OCI-LY3 (cell line): Measurements from ENCODE around the gene DNASE1L3.

ENCODE experiments used
- H2AFZ ChIP-seq: fragments of 200-600, 300-600 bp; shearing (Covaris generic); 2 replicates; pipeline ENCODE4 v1.6.0; 2014; ENCODE audit warnings: antibody characterized with exemption, low read depth, low read length
- H3K27ac ChIP-seq: fragments of 200-600, 300-600 bp; sonication (generic); 2 replicates; pipeline ENCODE4 v1.5.1; 2014; ENCODE audit warnings: mild to moderate bottlenecking, low read length, moderate library complexity, mixed read lengths
- H3K27me3 ChIP-seq: fragments of 200-600, 300-600 bp; sonication (generic); 2 replicates; pipeline ENCODE4 v1.6.1; 2014; ENCODE audit warnings: low read depth, low read length, mixed read lengths
- H3K36me3 ChIP-seq: fragments of 200-600, 300-600 bp; sonication (generic); replicated peaks from 2 replicates; pipeline ENCODE3; 2014; ENCODE audit warnings: low read depth, low read length, mixed read lengths
- H3K4me1 ChIP-seq: fragments of 300-600, 200-600 bp; sonication (generic); 2 replicates; pipeline ENCODE4 v1.6.1; 2014; ENCODE audit warnings: low read length, mixed read lengths
- H3K4me2 ChIP-seq: fragments of 200-600, 300-600 bp; sonication (generic); 2 replicates; pipeline ENCODE4 v1.6.1; 2014; ENCODE audit warnings: low read length, mixed read lengths
- H3K4me3 ChIP-seq: fragments of 300-600, 200-600 bp; sonication (generic); 2 replicates; pipeline ENCODE4 v1.5.1; 2014; ENCODE audit warnings: antibody characterized with exemption, mild to moderate bottlenecking, low read length, moderate library complexity
- H3K79me2 ChIP-seq: fragments of 300-600, 200-600 bp; shearing (Covaris generic); 2 replicates; pipeline ENCODE4 v1.6.1; 2014; ENCODE audit warnings: mild to moderate bottlenecking, low read length, mixed read lengths
- H3K9ac ChIP-seq: fragments of 300-600, 200-600 bp; shearing (Covaris generic); 2 replicates; pipeline ENCODE4 v1.6.0; 2014; ENCODE audit warnings: mild to moderate bottlenecking, low read length, moderate library complexity
- H3K9me3 ChIP-seq: fragments of 200-600, 300-600 bp; shearing (Covaris generic); 2 replicates; pipeline ENCODE4 v1.6.1; 2014; ENCODE audit warnings: low read length, mixed read lengths; ENCODE audit not compliant: insufficient read depth
- H4K20me1 ChIP-seq: fragments of 200-600, 300-600 bp; sonication (generic); 2 replicates; pipeline ENCODE4 v1.6.1; 2016; ENCODE audit warnings: low read length, mixed read lengths; ENCODE audit not compliant: insufficient read depth
- EZH2phosphoT487 ChIP-seq: fragments of 200-600 bp; shearing (Covaris generic); IDR thresholded peaks from 2 replicates; pipeline ENCODE4 v1.6.1; 2018; ENCODE audit warnings: antibody characterized with exemption, mixed run types, low read depth
- TF ChIP-seq, protein P1 (sequence below): fragments of 200-600, 300-600 bp; sonication (generic); IDR thresholded peaks from 2 replicates; pipeline ENCODE4 v1.5.1; 2014; ENCODE audit warnings: antibody characterized with exemption, low read length, low read depth

DNASE1L3 gene

DNA sequence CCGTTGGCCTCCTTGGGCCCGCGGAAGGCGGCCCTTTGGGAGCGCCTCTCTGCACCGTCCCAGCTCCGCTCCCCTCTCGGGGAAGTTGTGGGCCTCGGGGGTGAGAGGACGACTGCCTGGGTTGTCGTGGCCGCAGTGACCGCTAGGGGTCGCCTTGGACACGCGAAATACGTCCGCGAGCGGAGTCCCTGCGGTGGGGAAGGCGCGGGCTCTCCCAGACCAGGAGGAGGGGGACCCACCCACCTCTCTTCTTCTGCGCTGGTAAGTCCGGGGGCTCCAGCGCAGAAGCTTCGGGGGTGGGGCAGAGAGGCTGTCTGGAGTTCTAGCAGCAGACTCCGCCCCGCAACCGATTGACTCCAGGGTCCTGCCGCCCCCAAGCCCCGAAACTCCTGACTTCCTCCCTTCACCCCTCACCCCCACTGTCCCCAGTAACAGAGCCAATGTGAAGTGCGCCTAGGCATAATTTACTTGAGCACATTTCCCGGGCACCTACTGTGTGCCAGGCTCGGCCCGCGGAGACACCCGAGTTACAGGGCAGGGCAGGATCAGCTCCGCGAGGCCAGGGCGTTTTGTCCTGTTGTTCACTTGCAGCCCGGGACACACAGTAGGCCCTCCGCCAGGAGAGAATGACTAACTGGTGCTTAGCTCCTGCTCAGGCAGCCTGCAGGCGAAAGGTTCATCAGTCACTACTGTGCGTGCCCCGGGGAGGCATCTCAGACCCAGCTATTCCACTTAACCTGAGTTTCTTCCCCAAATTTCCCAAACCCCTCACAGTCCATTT is 32.8 kb downstream of the DNASE1L3 start:
- Histone ChIP-seq H3K27ac (no peak overlapping the region), H3K4me2 (peak overlapping the region; percentile 80), H2AFZ (peak overlapping the region; percentile 83), H3K9ac (peak overlapping the region; percentile 72), H3K36me3 (no peaks in the 10 kb centered on the region), H3K4me3 (peak overlapping the region; percentile 83), H3K4me1 (peaks cover 26% of the 10 kb centered on the region), H3K9me3 (no peaks in the 10 kb centered on the region), H3K79me2 (no peaks in the 10 kb centered on the region), H3K27me3 (no peaks in the 10 kb centered on the region), H4K20me1 (no peaks in the 10 kb centered on the region)
- TF ChIP-seq, protein P1, sequence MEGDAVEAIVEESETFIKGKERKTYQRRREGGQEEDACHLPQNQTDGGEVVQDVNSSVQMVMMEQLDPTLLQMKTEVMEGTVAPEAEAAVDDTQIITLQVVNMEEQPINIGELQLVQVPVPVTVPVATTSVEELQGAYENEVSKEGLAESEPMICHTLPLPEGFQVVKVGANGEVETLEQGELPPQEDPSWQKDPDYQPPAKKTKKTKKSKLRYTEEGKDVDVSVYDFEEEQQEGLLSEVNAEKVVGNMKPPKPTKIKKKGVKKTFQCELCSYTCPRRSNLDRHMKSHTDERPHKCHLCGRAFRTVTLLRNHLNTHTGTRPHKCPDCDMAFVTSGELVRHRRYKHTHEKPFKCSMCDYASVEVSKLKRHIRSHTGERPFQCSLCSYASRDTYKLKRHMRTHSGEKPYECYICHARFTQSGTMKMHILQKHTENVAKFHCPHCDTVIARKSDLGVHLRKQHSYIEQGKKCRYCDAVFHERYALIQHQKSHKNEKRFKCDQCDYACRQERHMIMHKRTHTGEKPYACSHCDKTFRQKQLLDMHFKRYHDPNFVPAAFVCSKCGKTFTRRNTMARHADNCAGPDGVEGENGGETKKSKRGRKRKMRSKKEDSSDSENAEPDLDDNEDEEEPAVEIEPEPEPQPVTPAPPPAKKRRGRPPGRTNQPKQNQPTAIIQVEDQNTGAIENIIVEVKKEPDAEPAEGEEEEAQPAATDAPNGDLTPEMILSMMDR = peak; percentile 89
- no peak for TF ChIP-seq EZH2phosphoT487

GRCh38 chr3:58176827-58177489 is 33.8 kb downstream of the DNASE1L3 start:
- Histone ChIP-seq H3K9ac (peak overlapping the region; percentile 72), H3K27me3 (no peaks in the 10 kb centered on the region), H3K9me3 (no peaks in the 10 kb centered on the region), H4K20me1 (no peaks in the 10 kb centered on the region), H3K79me2 (no peaks in the 10 kb centered on the region), H3K4me3 (peak overlapping the region; percentile 83), H2AFZ (no peak overlapping the region), H3K36me3 (no peaks in the 10 kb centered on the region), H3K4me2 (peak overlapping the region; percentile 80), H3K27ac (no peak overlapping the region), H3K4me1 (peaks cover 26% of the 10 kb centered on the region)
- TF ChIP-seq, protein P1 = no peak

DNA sequence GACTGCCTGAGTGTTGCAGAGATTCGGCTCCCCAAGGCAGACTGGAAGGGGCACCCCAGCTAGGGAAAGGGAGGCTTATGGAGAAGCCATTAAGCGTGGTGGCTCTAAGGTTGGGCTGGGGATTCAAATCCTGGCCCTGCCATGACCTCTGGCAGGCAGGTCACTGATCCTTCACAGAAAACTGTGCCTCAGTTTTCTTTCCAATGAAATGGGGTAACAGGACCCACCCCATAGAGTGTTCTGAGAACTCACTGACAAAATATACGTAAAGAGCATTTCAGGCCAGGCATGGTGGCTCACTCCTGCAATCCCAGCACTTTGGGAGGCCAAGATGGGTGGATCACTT is 34.6 kb downstream of the DNASE1L3 start:
- Histone ChIP-seq H2AFZ (no peak overlapping the region), H3K79me2 (no peaks in the 10 kb centered on the region), H3K4me3 (no peak overlapping the region), H3K4me2 (no peak overlapping the region), H3K36me3 (no peaks in the 10 kb centered on the region), H3K4me1 (peaks cover 20% of the 10 kb centered on the region), H3K27ac (no peak overlapping the region), H4K20me1 (no peaks in the 10 kb centered on the region), H3K27me3 (no peaks in the 10 kb centered on the region), H3K9ac (no peak overlapping the region), H3K9me3 (no peaks in the 10 kb centered on the region)
- TF ChIP-seq EZH2phosphoT487 = no peak
- TF ChIP-seq, protein P1 = no peak

DNA sequence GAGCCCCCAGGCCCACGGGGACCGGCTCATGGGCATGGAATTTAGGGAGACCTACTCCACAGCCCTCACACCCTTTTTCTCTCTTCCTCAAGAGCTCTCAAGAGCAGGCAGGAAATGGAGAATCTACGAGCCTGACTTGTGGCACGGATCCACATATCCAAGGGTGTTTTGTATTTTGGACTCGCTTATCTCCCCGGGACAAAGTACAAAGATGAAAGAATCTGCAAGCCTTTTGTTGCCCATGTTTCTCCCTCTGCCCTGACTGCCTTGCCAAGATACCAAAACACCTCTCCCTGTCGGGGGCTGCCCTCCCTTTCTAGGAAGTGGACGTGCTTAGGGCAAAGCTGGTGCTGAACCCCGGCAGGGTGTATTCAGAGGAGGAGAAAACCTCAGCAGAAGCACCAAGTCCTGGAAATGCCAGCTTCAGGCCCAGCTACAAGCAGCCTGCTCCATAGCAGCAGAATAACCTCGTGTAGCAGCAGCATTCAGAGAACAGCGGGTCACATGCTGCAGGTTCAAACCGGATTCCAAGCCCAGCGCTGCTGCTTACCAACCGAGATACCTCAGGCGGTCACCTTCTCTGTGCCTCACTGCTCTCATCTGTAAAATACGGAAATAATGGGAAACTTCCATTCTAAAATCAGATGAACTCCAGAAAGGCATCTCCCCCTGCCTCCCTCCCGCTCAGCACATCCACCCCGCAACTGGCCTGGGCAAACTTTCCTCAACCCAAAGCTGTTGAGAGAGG is 35.2 kb downstream of the DNASE1L3 start:
- peaks cover 20% of the 10 kb centered on the region for H3K4me1 ChIP-seq
- no peaks in the 10 kb centered on the region for H3K27me3 ChIP-seq
- no peaks in the 10 kb centered on the region for H4K20me1 ChIP-seq
- H3K9me3 ChIP-seq = no peaks in the 10 kb centered on the region
- H3K36me3 ChIP-seq = no peaks in the 10 kb centered on the region
- H3K4me2 ChIP-seq = no peak overlapping the region
- H3K27ac ChIP-seq = no peak overlapping the region
- H2AFZ ChIP-seq = no peak overlapping the region
- TF ChIP-seq, protein P1 = no peak
- TF ChIP-seq EZH2phosphoT487 = no peak
- H3K9ac ChIP-seq = no peak overlapping the region
- no peaks in the 10 kb centered on the region for H3K79me2 ChIP-seq
- H3K4me3 ChIP-seq = no peak overlapping the region
